HG02642 (cell line): ENCODE measurements around the gene PAGE5.

Experiments
- ATAC-seq: cut with Tn5 transposase; IDR thresholded peaks from one replicate; pipeline ENCODE4 v1.9.1; 2021; ENCODE audit warnings: mild to moderate bottlenecking; ENCODE audit not compliant: unreplicated experiment, poor library complexity

Gene PAGE5

GRCh38 chrX:55220119-55220794 is at the start of gene PAGE5:
Gene PAGE5, plus strand, starts transcription at chrX:55220346. Its CDS starts 1,037 bp downstream, at chrX:55221383.
- ATAC-seq = no peak

GRCh38 chrX:55187281-55187680 is 32.9 kb upstream of the PAGE5 start:
- ATAC-seq = no peak

- no peak for ATAC-seq
Observed at GRCh38 chrX:55196688-55197087, 23.5 kb upstream of the PAGE5 start.

GRCh38 chrX:55201930-55202579 is 18.1 kb upstream of the PAGE5 start:
- no peak for ATAC-seq

GRCh38 chrX:55206162-55206941 is 13.8 kb upstream of the PAGE5 start:
- no peak for ATAC-seq

- no peak for ATAC-seq
Observed at GRCh38 chrX:55210931-55211677, 9.0 kb upstream of the PAGE5 start.

- ATAC-seq = no peak
Observed at GRCh38 chrX:55213381-55213780, 6.8 kb upstream of the PAGE5 start.

- no peak for ATAC-seq
Observed at GRCh38 chrX:55240788-55241340, 20.7 kb downstream of the PAGE5 start.

- no peak for ATAC-seq
Observed at GRCh38 chrX:55253528-55253927, 33.4 kb downstream of the PAGE5 start.

- ATAC-seq = no peak
Observed at GRCh38 chrX:55260806-55261205, 40.7 kb downstream of the PAGE5 start.

GRCh38 chrX:55264816-55265215 is 44.7 kb downstream of the PAGE5 start, which contains the start of gene PAGE3:
Gene PAGE3, minus strand, starts transcription at chrX:55264916. Its CDS starts 1,013 bp downstream, at chrX:55263903.
- ATAC-seq = no peak
